Liver (tissue), 9 donors: ENCODE data around the gene MUC13. TPM values are rescaled to one million over a fixed set of nuclear protein-coding genes. Genes with fewer than 3 reads are reported as not detected.

Experiments
- DNase-seq: peaks from one replicate; pipeline ENCODE4 v3.0.0-alpha.2; 2017; ENCODE audit warnings: low spot score
- H3K27ac ChIP-seq, 2 donors: one replicate each; pipeline ENCODE4 v1.7.0; 2013; ENCODE audit warnings: inconsistent platforms in 2 of 2, low read length in 2 of 2, control low read depth in 1 of 2, low read depth in 1 of 2, mild to moderate bottlenecking in 1 of 2
- H3K27me3 ChIP-seq, 4 donors: one replicate each; pipeline versions ENCODE4 v1.6.1 to v1.7.0; 2013; ENCODE audit warnings: low read length in 3 of 4, inconsistent platforms in 1 of 4, mild to moderate bottlenecking in 1 of 4, moderate library complexity in 1 of 4; ENCODE audit not compliant: control insufficient read depth in 4 of 4, insufficient read depth in 4 of 4
- H3K36me3 ChIP-seq, 4 donors: one replicate each; pipeline versions ENCODE4 v1.6.1 to v1.7.0; 2013; ENCODE audit warnings: low read length in 3 of 4, mild to moderate bottlenecking in 3 of 4, low read depth in 1 of 4, moderate library complexity in 1 of 4; ENCODE audit not compliant: control insufficient read depth in 4 of 4, insufficient read depth in 3 of 4
- H3K4me1 ChIP-seq, 4 donors: one replicate each; pipeline versions ENCODE4 v1.6.1 to v1.7.0; 2013; ENCODE audit warnings: low read length in 3 of 4, mild to moderate bottlenecking in 3 of 4, moderate library complexity in 1 of 4; ENCODE audit not compliant: control insufficient read depth in 4 of 4, insufficient read depth in 4 of 4
- H3K4me3 ChIP-seq, 3 donors: one replicate each; pipeline versions ENCODE4 v1.6.1 to v1.7.0; 2013; ENCODE audit warnings: low read length in 3 of 3, control low read depth in 1 of 3, low read depth in 1 of 3, mild to moderate bottlenecking in 1 of 3
- H3K9ac ChIP-seq, 2 donors: one replicate each; pipeline ENCODE4 v1.7.0; 2013; ENCODE audit warnings: low read length in 2 of 2, mild to moderate bottlenecking in 2 of 2, moderate library complexity in 2 of 2, control low read depth in 1 of 2, low read depth in 1 of 2
- H3K9me3 ChIP-seq, 4 donors: one replicate each; pipeline versions ENCODE4 v1.6.1 to v1.7.0; 2013; ENCODE audit warnings: low read length in 3 of 4; ENCODE audit not compliant: control insufficient read depth in 4 of 4
- EGR1 ChIP-seq, 2 donors: IDR thresholded peaks; 2 replicates each; pipeline ENCODE4 v1.6.1; 2016 to 2018; ENCODE audit warnings: antibody characterized with exemption in 2 of 2, low read depth in 2 of 2
- FOXA1 ChIP-seq: IDR thresholded peaks from 2 replicates; pipeline ENCODE4 v1.6.1; 2016; ENCODE audit warnings: antibody characterized with exemption
- GABPA ChIP-seq, 2 donors: IDR thresholded peaks in 1 of 2; conservative IDR thresholded peaks in 1 of 2; 2 replicates each; pipeline ENCODE4 v1.6.1; 2016; ENCODE audit warnings: antibody characterized with exemption in 2 of 2, mild to moderate bottlenecking in 1 of 2, moderate library complexity in 1 of 2
- HNF4A ChIP-seq, 2 donors: conservative IDR thresholded peaks; 2 replicates each; pipeline ENCODE4 v1.6.1; 2016; ENCODE audit warnings: antibody characterized with exemption in 2 of 2, mild to moderate bottlenecking in 2 of 2
- HNF4G ChIP-seq: IDR thresholded peaks from 2 replicates; pipeline ENCODE4 v1.6.1; 2016; ENCODE audit warnings: antibody characterized with exemption
- JUND ChIP-seq, 2 donors: IDR thresholded peaks; 2 replicates each; pipeline ENCODE4 v1.6.1; 2016; ENCODE audit warnings: antibody characterized with exemption in 2 of 2
- MAX ChIP-seq: IDR thresholded peaks from 2 replicates; pipeline ENCODE4 v1.6.1; 2016; ENCODE audit warnings: antibody characterized with exemption
- NR2F2 ChIP-seq: IDR thresholded peaks from 2 replicates; pipeline ENCODE4 v1.6.1; 2016; ENCODE audit warnings: antibody characterized with exemption
- RAD21 ChIP-seq, 2 donors: IDR thresholded peaks; 2 replicates each; pipeline ENCODE4 v1.6.1; 2016; ENCODE audit warnings: antibody characterized with exemption in 2 of 2, mild to moderate bottlenecking in 2 of 2
- SP1 ChIP-seq: IDR thresholded peaks from 2 replicates; pipeline ENCODE4 v1.6.1; 2018; ENCODE audit warnings: antibody characterized with exemption, mild to moderate bottlenecking
- YY1 ChIP-seq: IDR thresholded peaks from 2 replicates; pipeline ENCODE4 v1.6.1; 2016; ENCODE audit warnings: antibody characterized with exemption, mild to moderate bottlenecking
- ZBTB33 ChIP-seq: IDR thresholded peaks from 2 replicates; pipeline ENCODE4 v1.6.1; 2016; ENCODE audit warnings: antibody characterized with exemption
- WGBS: extraction: QIAGEN DNeasy Blood & Tissue Kit; methylation state at CpG from one replicate; pipeline ENCODE4 v1.1.7; 2013; 5-methylcytosine and 5-hydroxymethylcytosine counted together
- polyA plus RNA-seq, 2 donors: library from polyadenylated mRNA; stranded (reverse) in 1 of 2; unstranded in 1 of 2; fragments of 200-250 nt in 1 of 2; fragments of >200 nt in 1 of 2; fragmentation: Nextera tagmentation in 1 of 2; extraction: Ambion mirVana in 1 of 2; gene quantifications; one replicate each; pipeline versions ENCODE4 v1.2.1 to v1.2.3, GENCODE V29; 2013 to 2015
- total RNA-seq, 2 donors: library from RNA; depleted of rRNA; stranded (reverse); fragments of >200 nt; gene quantifications; one replicate each; pipeline ENCODE4 v1.2.3, GENCODE V29; 2014
- TF ChIP-seq, protein P1 (sequence below): fragments of 150-350 bp; IDR thresholded peaks from 2 replicates; pipeline ENCODE4 v1.5.1; 2017; ENCODE audit warnings: improper control_type of control experiment, low read depth, low read length; ENCODE audit not compliant: missing input control
- TF ChIP-seq, protein P2 (sequence below): IDR thresholded peaks from 2 replicates; pipeline ENCODE4 v1.6.1; 2016; ENCODE audit warnings: antibody characterized with exemption, mild to moderate bottlenecking
- donor health status: healthy.
- donor health status: healthy.
- donor health status: healthy.
- donor health status: healthy.
- donor health status: healthy.

Gene MUC13
- total and polyA plus RNA-seq, 4 donors: under 0.01 to 0.45 TPM; not detected in 2

GRCh38 chr3:124896824-124897526 lies 37.6 kb downstream of the MUC13 start:
- H3K36me3 ChIP-seq: no peaks in the 10 kb centered on the region
- WGBS: 98% methylated on average over 1 of the region's 1 CpG
- H3K9me3 ChIP-seq: no peaks in the 10 kb centered on the region
- no peak overlapping the region for H3K27ac ChIP-seq
- no peak overlapping the region for H3K9ac ChIP-seq
- no peak for DNase-seq
- TF ChIP-seq MAX (no peak), FOXA1 (no peak), RAD21 (IDR thresholded peaks at IDR 0.05) (no peak), HNF4G (no peak), GABPA (IDR thresholded peaks at IDR 0.05 in 1 of 2, conservative IDR thresholded peaks at IDR 0.05 in 1 of 2) (no peak), EGR1 (IDR thresholded peaks at IDR 0.05; ENCODE audit: low read depth in 2 of 2) (no peak), SP1 (no peak), JUND (IDR thresholded peaks at IDR 0.05) (no peak), YY1 (no peak), HNF4A (conservative IDR thresholded peaks at IDR 0.05) (no peak), ZBTB33 (no peak)
- TF ChIP-seq, protein P1, sequence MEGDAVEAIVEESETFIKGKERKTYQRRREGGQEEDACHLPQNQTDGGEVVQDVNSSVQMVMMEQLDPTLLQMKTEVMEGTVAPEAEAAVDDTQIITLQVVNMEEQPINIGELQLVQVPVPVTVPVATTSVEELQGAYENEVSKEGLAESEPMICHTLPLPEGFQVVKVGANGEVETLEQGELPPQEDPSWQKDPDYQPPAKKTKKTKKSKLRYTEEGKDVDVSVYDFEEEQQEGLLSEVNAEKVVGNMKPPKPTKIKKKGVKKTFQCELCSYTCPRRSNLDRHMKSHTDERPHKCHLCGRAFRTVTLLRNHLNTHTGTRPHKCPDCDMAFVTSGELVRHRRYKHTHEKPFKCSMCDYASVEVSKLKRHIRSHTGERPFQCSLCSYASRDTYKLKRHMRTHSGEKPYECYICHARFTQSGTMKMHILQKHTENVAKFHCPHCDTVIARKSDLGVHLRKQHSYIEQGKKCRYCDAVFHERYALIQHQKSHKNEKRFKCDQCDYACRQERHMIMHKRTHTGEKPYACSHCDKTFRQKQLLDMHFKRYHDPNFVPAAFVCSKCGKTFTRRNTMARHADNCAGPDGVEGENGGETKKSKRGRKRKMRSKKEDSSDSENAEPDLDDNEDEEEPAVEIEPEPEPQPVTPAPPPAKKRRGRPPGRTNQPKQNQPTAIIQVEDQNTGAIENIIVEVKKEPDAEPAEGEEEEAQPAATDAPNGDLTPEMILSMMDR: no peak
- peaks cover 0 to 7% (median 3%) of the 10 kb centered on the region in 4 donors for H3K4me1 ChIP-seq
- no peak overlapping the region for H3K4me3 ChIP-seq
- H3K27me3 ChIP-seq: no peaks in the 10 kb centered on the region

GRCh38 chr3:124895756-124896155 lies 38.8 kb downstream of the MUC13 start:
- no peak overlapping the region for H3K4me3 ChIP-seq
- H3K27me3 ChIP-seq: no peaks in the 10 kb centered on the region
- no peak for TF ChIP-seq JUND (IDR thresholded peaks at IDR 0.05)
- TF ChIP-seq, protein P2, sequence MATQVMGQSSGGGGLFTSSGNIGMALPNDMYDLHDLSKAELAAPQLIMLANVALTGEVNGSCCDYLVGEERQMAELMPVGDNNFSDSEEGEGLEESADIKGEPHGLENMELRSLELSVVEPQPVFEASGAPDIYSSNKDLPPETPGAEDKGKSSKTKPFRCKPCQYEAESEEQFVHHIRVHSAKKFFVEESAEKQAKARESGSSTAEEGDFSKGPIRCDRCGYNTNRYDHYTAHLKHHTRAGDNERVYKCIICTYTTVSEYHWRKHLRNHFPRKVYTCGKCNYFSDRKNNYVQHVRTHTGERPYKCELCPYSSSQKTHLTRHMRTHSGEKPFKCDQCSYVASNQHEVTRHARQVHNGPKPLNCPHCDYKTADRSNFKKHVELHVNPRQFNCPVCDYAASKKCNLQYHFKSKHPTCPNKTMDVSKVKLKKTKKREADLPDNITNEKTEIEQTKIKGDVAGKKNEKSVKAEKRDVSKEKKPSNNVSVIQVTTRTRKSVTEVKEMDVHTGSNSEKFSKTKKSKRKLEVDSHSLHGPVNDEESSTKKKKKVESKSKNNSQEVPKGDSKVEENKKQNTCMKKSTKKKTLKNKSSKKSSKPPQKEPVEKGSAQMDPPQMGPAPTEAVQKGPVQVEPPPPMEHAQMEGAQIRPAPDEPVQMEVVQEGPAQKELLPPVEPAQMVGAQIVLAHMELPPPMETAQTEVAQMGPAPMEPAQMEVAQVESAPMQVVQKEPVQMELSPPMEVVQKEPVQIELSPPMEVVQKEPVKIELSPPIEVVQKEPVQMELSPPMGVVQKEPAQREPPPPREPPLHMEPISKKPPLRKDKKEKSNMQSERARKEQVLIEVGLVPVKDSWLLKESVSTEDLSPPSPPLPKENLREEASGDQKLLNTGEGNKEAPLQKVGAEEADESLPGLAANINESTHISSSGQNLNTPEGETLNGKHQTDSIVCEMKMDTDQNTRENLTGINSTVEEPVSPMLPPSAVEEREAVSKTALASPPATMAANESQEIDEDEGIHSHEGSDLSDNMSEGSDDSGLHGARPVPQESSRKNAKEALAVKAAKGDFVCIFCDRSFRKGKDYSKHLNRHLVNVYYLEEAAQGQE: no peak
- TF ChIP-seq NR2F2: no peak
- TF ChIP-seq, protein P1: no peak
- TF ChIP-seq SP1: no peak
- H3K9me3 ChIP-seq: no peaks in the 10 kb centered on the region
- H3K36me3 ChIP-seq: no peaks in the 10 kb centered on the region
- DNase-seq: no peak
- H3K4me1 ChIP-seq: peaks cover 0 to 7% (median 3%) of the 10 kb centered on the region in 4 donors
- no peak overlapping the region for H3K27ac ChIP-seq
- no peak overlapping the region for H3K9ac ChIP-seq
- WGBS: 93% methylated on average over 7 of the region's 7 CpGs
